AG04450 (cell line): ENCODE measurements around the gene RFPL3. TPM values are rescaled to one million over a fixed set of nuclear protein-coding genes. Genes with fewer than 3 reads are reported as not detected.

Experiments used
- CTCF ChIA-PET: fragments of 300-600, 350-600 bp; formaldehyde crosslinking; extraction: SDS; loops from one replicate; lab custom pipeline; 2022; ENCODE audit warnings: antibody characterized with exemption, inconsistent platforms; lab: Charles Lee
- POLR2A ChIA-PET: fragments of 350-600 bp; formaldehyde crosslinking; extraction: SDS; loops from one replicate; lab custom pipeline; 2021; ENCODE audit warnings: antibody characterized with exemption, inconsistent platforms; lab: Yijun Ruan, JAX
- DNase-seq: peaks from one replicate; pipeline ENCODE4 v3.0.0-alpha.2; 2011; ENCODE audit warnings: low read depth, low spot score
- H3K27ac ChIP-seq: one replicate; pipeline ENCODE4 v1.5.1; 2012; ENCODE audit warnings: low read depth, low read length, control low read depth
- H3K27me3 ChIP-seq: one replicate; pipeline ENCODE4 v1.6.0; 2012; ENCODE audit warnings: low read length; ENCODE audit not compliant: control insufficient read depth, insufficient read depth
- H3K4me3 ChIP-seq: 2 replicates; pipeline ENCODE4 v1.5.1; 2011; ENCODE audit warnings: mild to moderate bottlenecking, low read depth, low read length, control low read depth
- H3K9me3 ChIP-seq: 2 replicates; pipeline ENCODE4 v1.5.1; 2012; ENCODE audit warnings: low read length; ENCODE audit not compliant: control insufficient read depth, insufficient read depth
- CTCF ChIP-seq: IDR thresholded peaks from 2 replicates; pipeline ENCODE4 v1.5.1; 2011; ENCODE audit warnings: low read depth, low read length, control low read depth, inconsistent platforms
- polyA plus RNA-seq: library from polyadenylated mRNA; depleted of rRNA; stranded (reverse); fragments of >200 nt; gene quantifications from 2 replicates; pipeline ENCODE4 v1.2.3, GENCODE V29; 2011

The RFPL3 gene
- polyA plus RNA-seq, 1 experiment: not detected

- H3K27me3 ChIP-seq: no peaks in the 10 kb centered on the region
- no peaks in the 10 kb centered on the region for H3K9me3 ChIP-seq
- no peak for DNase-seq
- no peak overlapping the region for H3K4me3 ChIP-seq
- TF ChIP-seq CTCF: no peak
- ChIA-PET CTCF (no interaction called here), POLR2A (no interaction called here)
- H3K27ac ChIP-seq: no peak overlapping the region
Observed at GRCh38 chr22:32319861-32320406, 37.7 kb upstream of the RFPL3 start.

DNA sequence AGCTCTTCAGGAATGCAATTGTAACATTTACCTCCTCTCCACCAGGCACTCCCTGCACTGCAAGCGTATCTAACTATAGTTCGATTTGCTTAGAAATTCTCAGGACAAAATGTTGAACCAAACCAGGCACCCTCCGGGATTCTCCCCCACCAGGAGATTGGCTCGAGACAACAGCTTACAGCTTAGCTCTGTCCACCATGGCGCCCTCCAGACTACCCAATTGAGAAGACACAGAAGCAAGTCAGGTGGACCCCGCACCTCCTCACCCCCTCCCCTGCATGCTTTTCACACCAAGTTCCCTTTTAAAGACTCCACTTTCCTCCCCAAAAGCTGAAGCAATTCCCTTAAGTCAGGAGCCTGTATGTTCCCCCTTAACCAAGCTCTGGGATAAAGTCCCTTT, 34.7 kb upstream of the RFPL3 start:
- no peaks in the 10 kb centered on the region for H3K9me3 ChIP-seq
- ChIA-PET CTCF (no interaction called here), POLR2A (no interaction called here)
- H3K4me3 ChIP-seq: no peak overlapping the region
- no peak for DNase-seq
- H3K27me3 ChIP-seq: no peaks in the 10 kb centered on the region
- H3K27ac ChIP-seq: no peak overlapping the region
- no peak for TF ChIP-seq CTCF

GRCh38 chr22:32323513-32324164, 34.0 kb upstream of the RFPL3 start:
- Histone ChIP-seq H3K9me3 (no peaks in the 10 kb centered on the region), H3K27me3 (no peaks in the 10 kb centered on the region), H3K27ac (no peak overlapping the region), H3K4me3 (no peak overlapping the region)
- POLR2A ChIA-PET: no interaction called here
- CTCF ChIA-PET: no interaction called here
- DNase-seq: no peak
- no peak for TF ChIP-seq CTCF

DNA sequence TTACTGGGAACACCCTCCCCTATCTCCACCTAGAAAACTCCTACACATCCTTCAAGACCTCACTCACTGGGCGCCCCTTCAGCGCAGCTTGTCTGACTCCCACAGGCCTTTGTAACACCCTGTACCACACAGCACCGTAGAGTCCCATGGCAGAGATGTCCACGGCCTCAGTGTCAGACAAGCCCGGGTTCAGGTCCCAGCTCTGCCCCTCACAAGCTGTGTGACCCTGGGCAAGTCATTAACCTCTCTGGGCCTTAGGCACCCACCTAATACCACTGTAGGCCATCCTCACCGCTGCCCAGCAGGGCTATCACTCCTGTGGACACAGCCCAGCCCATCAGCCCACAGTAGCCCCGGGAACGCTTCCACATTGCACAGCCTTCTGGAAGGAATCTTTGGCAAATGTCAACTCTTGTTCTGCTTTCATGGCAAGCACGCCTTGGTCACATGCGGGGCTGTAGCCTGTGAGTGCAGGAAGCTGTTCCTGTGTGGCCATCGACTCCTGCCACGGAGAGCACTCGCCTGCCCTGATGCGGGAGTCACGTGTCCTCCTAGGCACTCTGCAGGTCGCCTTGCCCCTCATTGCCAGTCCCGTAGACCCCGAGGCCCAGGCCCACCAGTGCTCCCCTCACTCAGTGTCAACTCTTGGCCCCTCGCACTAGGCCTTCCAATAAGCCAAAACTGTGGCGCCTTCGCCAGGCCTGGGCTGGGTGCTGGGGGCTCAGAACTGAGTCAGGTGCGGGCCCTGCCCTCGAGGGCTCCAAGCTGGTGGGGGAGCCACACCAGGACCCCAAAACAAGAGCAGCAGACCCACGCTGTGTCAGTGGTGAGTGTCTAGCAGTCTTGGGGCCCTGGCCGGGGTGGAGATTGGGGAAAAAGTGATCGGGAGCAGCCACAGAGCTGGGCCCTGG, 32.9 kb upstream of the RFPL3 start:
- no peaks in the 10 kb centered on the region for H3K9me3 ChIP-seq
- CTCF ChIA-PET: interaction anchor here (0.6 kb wide), 1 partner anchor 123 kb away, joined by 3 read pairs; no protein-coding TSS in a partner anchor
- POLR2A ChIA-PET: no interaction called here
- DNase-seq: no peak
- H3K4me3 ChIP-seq: no peak overlapping the region
- no peak overlapping the region for H3K27ac ChIP-seq
- H3K27me3 ChIP-seq: no peaks in the 10 kb centered on the region
- TF ChIP-seq CTCF: no peak

GRCh38 chr22:32325416-32325801, 32.3 kb upstream of the RFPL3 start:
- Histone ChIP-seq H3K27ac (no peak overlapping the region), H3K4me3 (no peak overlapping the region), H3K9me3 (no peaks in the 10 kb centered on the region), H3K27me3 (no peaks in the 10 kb centered on the region)
- ChIA-PET POLR2A (no interaction called here), CTCF (no interaction called here)
- TF ChIP-seq CTCF: no peak
- DNase-seq: no peak
